GM13976 (cell line): ENCODE results near the gene THAP8.
A peak's percentile ranks its signal among the peaks of the same experiment; 100 is the strongest.

Source experiments
- DNase-seq: peaks from one replicate; pipeline ENCODE4 v3.0.0; 2012; ENCODE audit warnings: low spot score
- CTCF ChIP-seq: IDR thresholded peaks from 2 replicates; pipeline ENCODE4 v1.5.1; 2012; ENCODE audit warnings: borderline replicate concordance, mild to moderate bottlenecking; ENCODE audit not compliant: insufficient read depth; ENCODE audit errors: extremely low read depth, missing control alignments, control extremely low read depth
- in situ Hi-C: fragments of 300-500 bp; cut with MboI; formaldehyde crosslinking; loops from one replicate; pipeline ENCODE4 v1.12.0; 2022; ENCODE audit warnings: low sequenced_read_pairs, mixed read lengths, inconsistent platforms; ENCODE audit not compliant: unreplicated experiment

Gene THAP8

GRCh38 chr19:36030264-36031148 lies 23.6 kb downstream of the THAP8 start:
- TF ChIP-seq CTCF: no peak
- DNase-seq: no peak
- in situ Hi-C loops: no loop called here

- no peak for DNase-seq
- in situ Hi-C loops: no loop called here
- no peak for TF ChIP-seq CTCF
Measured at GRCh38 chr19:36028313-36029041, 25.6 kb downstream of the THAP8 start.

- no peak for DNase-seq
- in situ Hi-C loops: no loop called here
- no peak for TF ChIP-seq CTCF
Measured at GRCh38 chr19:36027696-36028095, 26.4 kb downstream of the THAP8 start.

- in situ Hi-C loops: no loop called here
- TF ChIP-seq CTCF: no peak
- DNase-seq: peak; percentile 13
Measured at GRCh38 chr19:36026091-36026876, 27.8 kb downstream of the THAP8 start.

- in situ Hi-C loops: no loop called here
- no peak for DNase-seq
- no peak for TF ChIP-seq CTCF
Measured at GRCh38 chr19:36025541-36025940, 28.5 kb downstream of the THAP8 start.

- no peak for TF ChIP-seq CTCF
- in situ Hi-C loops: no loop called here
Measured at GRCh38 chr19:36023432-36023831, 30.7 kb downstream of the THAP8 start.

More at GRCh38 chr19:36023432-36023831, 30.7 kb downstream of the THAP8 start:
- no peak for DNase-seq
